OCI-LY3 (cell line): ENCODE measurements around the gene ATP6V0A4.

Experiments
- H2AFZ ChIP-seq: fragments of 200-600, 300-600 bp; shearing (Covaris generic); 2 replicates; pipeline ENCODE4 v1.6.0; 2014; ENCODE audit warnings: antibody characterized with exemption, low read depth, low read length
- H3K27ac ChIP-seq: fragments of 200-600, 300-600 bp; sonication (generic); 2 replicates; pipeline ENCODE4 v1.5.1; 2014; ENCODE audit warnings: mild to moderate bottlenecking, low read length, moderate library complexity, mixed read lengths
- H3K27me3 ChIP-seq: fragments of 200-600, 300-600 bp; sonication (generic); 2 replicates; pipeline ENCODE4 v1.6.1; 2014; ENCODE audit warnings: low read depth, low read length, mixed read lengths
- H3K36me3 ChIP-seq: fragments of 200-600, 300-600 bp; sonication (generic); replicated peaks from 2 replicates; pipeline ENCODE3; 2014; ENCODE audit warnings: low read depth, low read length, mixed read lengths
- H3K4me1 ChIP-seq: fragments of 300-600, 200-600 bp; sonication (generic); 2 replicates; pipeline ENCODE4 v1.6.1; 2014; ENCODE audit warnings: low read length, mixed read lengths
- H3K4me2 ChIP-seq: fragments of 200-600, 300-600 bp; sonication (generic); 2 replicates; pipeline ENCODE4 v1.6.1; 2014; ENCODE audit warnings: low read length, mixed read lengths
- H3K4me3 ChIP-seq: fragments of 300-600, 200-600 bp; sonication (generic); 2 replicates; pipeline ENCODE4 v1.5.1; 2014; ENCODE audit warnings: antibody characterized with exemption, mild to moderate bottlenecking, low read length, moderate library complexity
- H3K79me2 ChIP-seq: fragments of 300-600, 200-600 bp; shearing (Covaris generic); 2 replicates; pipeline ENCODE4 v1.6.1; 2014; ENCODE audit warnings: mild to moderate bottlenecking, low read length, mixed read lengths
- H3K9ac ChIP-seq: fragments of 300-600, 200-600 bp; shearing (Covaris generic); 2 replicates; pipeline ENCODE4 v1.6.0; 2014; ENCODE audit warnings: mild to moderate bottlenecking, low read length, moderate library complexity
- H3K9me3 ChIP-seq: fragments of 200-600, 300-600 bp; shearing (Covaris generic); 2 replicates; pipeline ENCODE4 v1.6.1; 2014; ENCODE audit warnings: low read length, mixed read lengths; ENCODE audit not compliant: insufficient read depth
- H4K20me1 ChIP-seq: fragments of 200-600, 300-600 bp; sonication (generic); 2 replicates; pipeline ENCODE4 v1.6.1; 2016; ENCODE audit warnings: low read length, mixed read lengths; ENCODE audit not compliant: insufficient read depth
- EZH2phosphoT487 ChIP-seq: fragments of 200-600 bp; shearing (Covaris generic); IDR thresholded peaks from 2 replicates; pipeline ENCODE4 v1.6.1; 2018; ENCODE audit warnings: antibody characterized with exemption, mixed run types, low read depth
- TF ChIP-seq, protein P1 (sequence below): fragments of 200-600, 300-600 bp; sonication (generic); IDR thresholded peaks from 2 replicates; pipeline ENCODE4 v1.5.1; 2014; ENCODE audit warnings: antibody characterized with exemption, low read length, low read depth

Gene ATP6V0A4

GRCh38 chr7:138797715-138798320 is at the start of gene ATP6V0A4, which contains the start of gene TMEM213:
ATP6V0A4 (minus strand) TSS chr7:138798196; CDS start chr7:138771247, 26,949 bp downstream.
TMEM213 (plus strand) TSS chr7:138797994; CDS start chr7:138798105, 111 bp downstream.
- no peak within 1 kb of the TSS for H2AFZ ChIP-seq
- H3K36me3 ChIP-seq = no peaks in the 10 kb centered on the region
- no peaks in the 10 kb centered on the region for H3K27me3 ChIP-seq
- H3K4me3 ChIP-seq = no peak within 1 kb of the TSS
- no peaks in the 10 kb centered on the region for H4K20me1 ChIP-seq
- no peaks in the 10 kb centered on the region for H3K4me1 ChIP-seq
- no peak within 1 kb of the TSS for H3K4me2 ChIP-seq
- no peak within 1 kb of the TSS for H3K27ac ChIP-seq
- no peak for TF ChIP-seq EZH2phosphoT487
- TF ChIP-seq, protein P1, sequence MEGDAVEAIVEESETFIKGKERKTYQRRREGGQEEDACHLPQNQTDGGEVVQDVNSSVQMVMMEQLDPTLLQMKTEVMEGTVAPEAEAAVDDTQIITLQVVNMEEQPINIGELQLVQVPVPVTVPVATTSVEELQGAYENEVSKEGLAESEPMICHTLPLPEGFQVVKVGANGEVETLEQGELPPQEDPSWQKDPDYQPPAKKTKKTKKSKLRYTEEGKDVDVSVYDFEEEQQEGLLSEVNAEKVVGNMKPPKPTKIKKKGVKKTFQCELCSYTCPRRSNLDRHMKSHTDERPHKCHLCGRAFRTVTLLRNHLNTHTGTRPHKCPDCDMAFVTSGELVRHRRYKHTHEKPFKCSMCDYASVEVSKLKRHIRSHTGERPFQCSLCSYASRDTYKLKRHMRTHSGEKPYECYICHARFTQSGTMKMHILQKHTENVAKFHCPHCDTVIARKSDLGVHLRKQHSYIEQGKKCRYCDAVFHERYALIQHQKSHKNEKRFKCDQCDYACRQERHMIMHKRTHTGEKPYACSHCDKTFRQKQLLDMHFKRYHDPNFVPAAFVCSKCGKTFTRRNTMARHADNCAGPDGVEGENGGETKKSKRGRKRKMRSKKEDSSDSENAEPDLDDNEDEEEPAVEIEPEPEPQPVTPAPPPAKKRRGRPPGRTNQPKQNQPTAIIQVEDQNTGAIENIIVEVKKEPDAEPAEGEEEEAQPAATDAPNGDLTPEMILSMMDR = no peak
- H3K79me2 ChIP-seq = no peaks in the 10 kb centered on the region
- no peak within 1 kb of the TSS for H3K9ac ChIP-seq
- no peaks in the 10 kb centered on the region for H3K9me3 ChIP-seq

DNA sequence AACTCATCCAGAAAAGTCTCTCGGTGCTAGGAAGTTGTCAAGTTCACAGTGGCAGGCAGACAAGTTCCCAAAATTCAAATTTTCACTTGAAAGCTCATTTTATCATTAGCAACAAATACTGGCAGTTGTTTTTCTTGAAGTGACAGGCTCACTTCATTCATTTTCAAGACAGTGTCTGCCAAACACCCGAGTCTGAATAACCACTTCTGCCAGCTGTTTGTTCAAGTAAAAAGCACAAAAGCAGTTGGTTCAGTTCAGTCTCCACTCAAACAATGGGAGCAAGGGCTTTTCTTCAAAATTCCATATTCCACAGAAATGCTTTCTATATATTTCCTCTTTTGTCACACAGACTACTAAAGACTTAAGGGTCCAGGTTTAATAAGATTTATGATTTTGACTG is 47.7 kb upstream of the ATP6V0A4 start:
- Histone ChIP-seq H3K79me2 (no peaks in the 10 kb centered on the region), H3K4me2 (no peak overlapping the region), H3K4me1 (no peaks in the 10 kb centered on the region), H4K20me1 (no peaks in the 10 kb centered on the region), H3K9me3 (no peaks in the 10 kb centered on the region), H3K4me3 (no peak overlapping the region), H3K27me3 (no peaks in the 10 kb centered on the region), H3K36me3 (no peaks in the 10 kb centered on the region), H3K9ac (no peak overlapping the region), H3K27ac (no peak overlapping the region), H2AFZ (no peak overlapping the region)
- TF ChIP-seq, protein P1 = no peak
- TF ChIP-seq EZH2phosphoT487 = no peak

- Histone ChIP-seq H3K27me3 (no peaks in the 10 kb centered on the region), H4K20me1 (no peaks in the 10 kb centered on the region), H3K9me3 (no peaks in the 10 kb centered on the region), H3K4me3 (no peak overlapping the region), H3K9ac (no peak overlapping the region), H3K27ac (no peak overlapping the region), H3K79me2 (no peaks in the 10 kb centered on the region), H2AFZ (no peak overlapping the region), H3K4me2 (no peak overlapping the region), H3K4me1 (no peaks in the 10 kb centered on the region), H3K36me3 (no peaks in the 10 kb centered on the region)
- TF ChIP-seq, protein P1 = no peak
- TF ChIP-seq EZH2phosphoT487 = no peak
These were observed 45.9 kb upstream of the ATP6V0A4 start for GRCh38 chr7:138843632-138844580.

DNA sequence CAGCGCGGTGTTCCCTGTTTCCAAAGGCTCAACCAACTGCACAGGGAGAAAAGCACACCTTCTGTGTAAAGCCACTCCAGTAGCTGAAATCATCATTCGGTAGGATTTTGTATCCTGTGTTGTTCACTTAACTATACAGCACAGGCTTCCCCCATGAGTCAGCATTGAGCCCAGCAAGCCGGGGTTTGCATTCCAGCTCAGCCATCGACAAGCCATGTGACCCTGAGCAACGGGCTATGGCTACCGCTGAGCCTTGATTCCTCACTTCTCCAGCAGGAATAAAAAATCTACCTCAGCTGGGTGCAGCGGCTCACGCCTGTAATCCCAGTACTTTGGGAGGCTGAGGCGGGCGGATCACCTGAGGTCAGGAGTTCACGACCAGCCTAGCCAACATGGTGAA is 44.1 kb upstream of the ATP6V0A4 start:
- Histone ChIP-seq H3K4me3 (no peak overlapping the region), H2AFZ (no peak overlapping the region), H3K27ac (no peak overlapping the region), H3K4me1 (no peaks in the 10 kb centered on the region), H3K9me3 (no peaks in the 10 kb centered on the region), H3K9ac (no peak overlapping the region), H3K79me2 (no peaks in the 10 kb centered on the region), H4K20me1 (no peaks in the 10 kb centered on the region), H3K4me2 (no peak overlapping the region), H3K36me3 (peaks cover 4% of the 10 kb centered on the region), H3K27me3 (no peaks in the 10 kb centered on the region)
- TF ChIP-seq, protein P1 = no peak
- TF ChIP-seq EZH2phosphoT487 = no peak
